ENCODE measurements around the gene KIAA0319L.

Gene KIAA0319L

DNA sequence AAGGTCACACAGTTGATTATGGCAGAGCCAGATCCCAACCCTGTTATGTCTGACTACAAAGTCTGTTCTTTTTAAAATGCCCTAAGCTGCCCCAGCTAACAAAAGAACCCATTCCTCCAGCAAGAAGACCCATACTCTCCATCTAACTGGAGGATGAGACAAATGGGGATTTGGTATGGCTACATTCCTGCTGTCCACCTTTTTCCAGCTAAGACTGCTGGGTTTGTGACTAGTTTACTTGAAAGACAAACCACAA, 112.8 kb downstream of the KIAA0319L start:
- no peak overlapping the region for H3K27ac ChIP-seq
- TF ChIP-seq, protein P1, sequence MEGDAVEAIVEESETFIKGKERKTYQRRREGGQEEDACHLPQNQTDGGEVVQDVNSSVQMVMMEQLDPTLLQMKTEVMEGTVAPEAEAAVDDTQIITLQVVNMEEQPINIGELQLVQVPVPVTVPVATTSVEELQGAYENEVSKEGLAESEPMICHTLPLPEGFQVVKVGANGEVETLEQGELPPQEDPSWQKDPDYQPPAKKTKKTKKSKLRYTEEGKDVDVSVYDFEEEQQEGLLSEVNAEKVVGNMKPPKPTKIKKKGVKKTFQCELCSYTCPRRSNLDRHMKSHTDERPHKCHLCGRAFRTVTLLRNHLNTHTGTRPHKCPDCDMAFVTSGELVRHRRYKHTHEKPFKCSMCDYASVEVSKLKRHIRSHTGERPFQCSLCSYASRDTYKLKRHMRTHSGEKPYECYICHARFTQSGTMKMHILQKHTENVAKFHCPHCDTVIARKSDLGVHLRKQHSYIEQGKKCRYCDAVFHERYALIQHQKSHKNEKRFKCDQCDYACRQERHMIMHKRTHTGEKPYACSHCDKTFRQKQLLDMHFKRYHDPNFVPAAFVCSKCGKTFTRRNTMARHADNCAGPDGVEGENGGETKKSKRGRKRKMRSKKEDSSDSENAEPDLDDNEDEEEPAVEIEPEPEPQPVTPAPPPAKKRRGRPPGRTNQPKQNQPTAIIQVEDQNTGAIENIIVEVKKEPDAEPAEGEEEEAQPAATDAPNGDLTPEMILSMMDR (IDR thresholded peaks at IDR 0.05), result no peak
- no peak for TF ChIP-seq ZFX (IDR thresholded peaks at IDR 0.05; ENCODE audit: borderline replicate concordance)

DNA sequence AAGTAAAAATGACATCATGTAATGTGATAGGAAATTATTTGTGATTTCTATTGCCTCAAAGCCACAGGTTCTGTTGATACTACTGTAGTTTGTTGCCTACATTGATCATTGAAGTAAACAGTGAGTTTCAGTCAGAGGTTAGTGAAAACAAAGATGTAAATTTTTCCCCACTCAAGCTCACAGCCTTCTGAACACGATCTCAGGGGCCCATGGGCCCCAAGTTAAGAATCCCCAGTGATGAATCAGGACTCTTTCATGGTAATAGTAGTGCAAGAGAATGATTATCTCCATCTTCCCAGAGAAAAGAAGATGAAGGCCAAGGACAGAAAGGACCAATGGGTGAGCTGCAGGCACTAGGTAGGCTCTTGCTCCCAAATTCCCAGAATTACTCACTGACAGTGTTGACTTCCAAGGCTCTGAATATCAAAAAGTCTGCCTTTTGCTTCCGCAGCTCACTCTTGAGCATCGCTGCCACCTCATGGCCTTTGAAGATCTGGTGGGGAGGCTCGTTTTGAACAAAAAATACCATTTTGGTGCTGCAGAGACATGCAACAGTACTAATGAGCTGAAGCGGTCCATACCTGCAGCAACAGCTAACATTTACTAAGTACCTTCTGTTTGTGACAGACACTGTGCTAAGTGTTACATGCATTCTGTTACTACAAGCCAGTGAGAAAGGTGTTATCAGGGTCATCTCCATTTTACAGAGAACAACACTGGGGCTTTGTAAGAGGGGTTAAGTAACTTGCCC, 113.3 kb downstream of the KIAA0319L start:
- no peak overlapping the region for H3K27ac ChIP-seq
- TF ChIP-seq, protein P1 (IDR thresholded peaks at IDR 0.05), result no peak
- TF ChIP-seq ZFX (IDR thresholded peaks at IDR 0.05; ENCODE audit: borderline replicate concordance), result no peak

DNA sequence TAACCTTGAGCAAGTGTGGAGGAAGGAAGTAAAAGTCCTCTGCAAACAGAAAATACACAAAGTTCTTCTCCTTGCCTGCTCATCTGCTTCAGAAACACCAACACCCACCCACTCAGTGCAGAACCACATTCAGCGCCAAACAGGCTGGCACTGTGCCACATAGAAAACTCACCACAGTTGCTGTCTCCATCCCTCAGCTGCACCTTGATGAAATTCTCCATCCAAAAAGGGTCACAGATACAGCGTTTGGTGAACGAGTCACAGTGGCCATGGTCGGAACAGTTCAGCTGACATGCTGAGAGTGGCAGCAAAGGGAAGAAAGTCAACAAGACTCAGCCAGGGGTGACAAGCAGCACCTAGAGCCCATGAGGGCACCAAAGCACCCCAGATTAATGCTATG, 114.5 kb downstream of the KIAA0319L start:
- no peak overlapping the region for H3K27ac ChIP-seq
- TF ChIP-seq, protein P1 (IDR thresholded peaks at IDR 0.05), result no peak
- no peak for TF ChIP-seq ZFX (IDR thresholded peaks at IDR 0.05; ENCODE audit: borderline replicate concordance)

DNA sequence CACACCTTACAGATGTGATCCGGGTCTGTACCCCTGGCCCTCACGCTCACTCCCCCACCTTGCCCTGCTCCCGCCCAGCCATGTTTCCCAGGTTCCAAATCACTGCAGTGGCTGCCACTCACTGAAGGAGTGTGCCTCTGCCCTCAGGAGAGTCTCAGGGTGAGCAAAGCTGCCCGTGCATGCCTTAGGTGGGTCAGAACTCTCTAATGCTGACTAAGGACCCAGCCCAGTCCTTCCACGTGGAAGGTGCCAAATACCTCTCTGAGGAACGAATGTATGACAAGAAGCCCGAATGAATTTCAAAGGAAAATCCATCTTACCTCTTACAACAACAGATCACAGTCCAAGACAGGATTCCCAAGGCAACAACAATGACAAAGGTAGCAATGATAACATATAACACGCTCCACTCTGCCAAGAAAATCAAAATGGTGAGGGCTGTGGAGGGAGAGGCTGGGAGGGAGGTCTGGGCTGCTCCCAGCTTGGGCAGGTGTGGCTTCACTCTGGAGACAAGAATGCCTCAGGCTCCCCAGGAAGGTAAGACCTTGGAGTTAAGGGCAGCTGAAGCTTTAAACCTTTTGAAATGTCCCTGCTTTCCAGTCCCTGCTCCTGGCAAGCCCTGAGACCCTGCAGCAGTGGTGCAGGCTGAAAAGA, 115.2 kb downstream of the KIAA0319L start:
- no peak for TF ChIP-seq ZFX (IDR thresholded peaks at IDR 0.05; ENCODE audit: borderline replicate concordance)
- H3K27ac ChIP-seq, result no peak overlapping the region

DNA sequence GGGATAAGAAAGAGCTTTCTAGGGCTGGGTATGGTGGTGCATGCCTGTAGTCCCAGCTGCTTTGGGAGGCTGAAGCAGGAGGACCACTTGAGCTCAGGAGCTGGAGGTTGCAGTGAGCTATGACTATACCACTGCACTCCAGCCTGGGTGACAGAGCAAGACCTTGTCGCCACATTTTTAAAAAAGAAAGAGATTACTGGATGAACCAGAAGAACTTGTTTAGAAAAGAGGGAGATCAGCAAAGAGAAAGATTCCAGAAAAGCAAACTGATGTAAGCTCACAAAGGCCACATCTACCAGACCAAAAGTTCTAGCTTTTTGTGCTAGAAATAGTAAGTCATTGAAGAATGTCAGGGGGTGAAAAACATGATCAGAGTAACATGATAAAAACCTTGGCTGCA, 117.6 kb downstream of the KIAA0319L start:
- TF ChIP-seq, protein P1 (IDR thresholded peaks at IDR 0.05), result no peak
- TF ChIP-seq ZFX (IDR thresholded peaks at IDR 0.05; ENCODE audit: borderline replicate concordance), result no peak
- H3K27ac ChIP-seq, result no peak overlapping the region

DNA sequence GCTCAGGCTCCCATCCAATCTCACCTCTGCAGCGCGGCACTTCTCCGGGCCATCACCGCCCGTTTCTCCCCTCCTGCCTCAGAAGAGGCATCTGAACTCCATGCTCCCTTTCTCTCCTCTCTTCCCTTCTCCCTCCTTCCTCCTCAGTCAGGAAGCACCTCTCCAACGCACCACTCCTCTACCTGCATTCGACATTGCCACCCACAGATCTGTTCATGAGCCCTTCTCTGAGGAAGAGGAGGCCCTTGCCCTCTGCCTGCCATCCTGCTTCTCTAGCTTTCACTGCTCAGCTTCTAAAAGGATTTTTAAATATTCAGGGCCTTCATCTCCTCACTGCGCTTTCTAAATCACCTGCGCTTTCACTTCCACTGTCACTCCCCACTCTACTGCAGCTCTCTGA, 120.0 kb downstream of the KIAA0319L start:
- TF ChIP-seq ZFX (IDR thresholded peaks at IDR 0.05; ENCODE audit: borderline replicate concordance), result no peak
- TF ChIP-seq, protein P1 (IDR thresholded peaks at IDR 0.05), result no peak
- H3K27ac ChIP-seq, result no peak overlapping the region

DNA sequence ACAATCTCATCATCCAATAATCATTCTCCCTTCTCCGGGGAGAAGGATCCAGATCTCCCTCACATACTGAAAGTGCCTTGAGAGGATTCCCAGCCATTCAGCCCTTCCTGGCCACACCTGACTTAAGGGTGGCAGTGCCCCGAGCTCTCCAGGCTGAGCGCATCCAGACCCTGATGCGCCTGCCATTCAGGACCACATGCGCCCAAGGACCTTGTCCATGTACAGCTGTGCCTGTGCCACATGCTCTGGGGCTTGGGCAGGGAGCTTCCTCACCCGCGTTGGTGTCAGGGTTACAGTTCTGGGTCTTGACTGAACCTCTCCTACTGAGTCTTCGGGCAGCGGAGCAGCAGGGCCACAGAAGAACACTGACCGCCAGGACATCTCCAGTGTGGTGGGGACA, 121.1 kb downstream of the KIAA0319L start:
- TF ChIP-seq ZFX (IDR thresholded peaks at IDR 0.05; ENCODE audit: borderline replicate concordance), result no peak
- TF ChIP-seq, protein P1 (IDR thresholded peaks at IDR 0.05), result no peak

More for the DNA sequence above, 121.1 kb downstream of the KIAA0319L start:
- no peak overlapping the region for H3K27ac ChIP-seq

All from 22Rv1 (cell line).